K562 (cell line): ENCODE data around the gene PPFIA3. TPM values are rescaled to one million over a fixed set of nuclear protein-coding genes. Genes with fewer than 3 reads are reported as not detected.

ENCODE experiments used
- ATAC-seq: fragments of 200-7000 bp; cut with Tn5 transposase; 3 replicates; pipeline ENCODE4 v1.9.1; 2020; ENCODE audit warnings: moderate library complexity
- BruUV-seq: library from RNA; stranded (reverse); fragments of 400-500 nt; replicated peaks from 2 replicates; lab custom pipeline; 2021; lab: Mats Ljungman, UMichigan
- CTCF ChIA-PET: fragments of 300-600 bp; formaldehyde crosslinking; extraction: SDS; loops from one replicate; lab custom pipeline; 2021; ENCODE audit warnings: low intra/inter-chr PET ratio; lab: Yijun Ruan, JAX
- POLR2A ChIA-PET: fragments of 300-600, 350-650 bp; sonication (Branson Sonifier 250); formaldehyde crosslinking; extraction: SDS; loops from one replicate; lab custom pipeline; 2021; ENCODE audit warnings: antibody characterized with exemption, inconsistent platforms; lab: Yijun Ruan, JAX
- DNase-seq, 4 experiments: peaks; one replicate each; pipeline versions ENCODE4 v3.0.0 to v3.0.0-alpha.2; 2011 to 2018; ENCODE audit warnings: low spot score in 3 of 4, mixed read lengths in 3 of 4; ENCODE audit errors: extremely low read depth in 1 of 4
- FAIRE-seq: peaks from 2 replicates; lab custom pipeline; 2011; peaks lifted over from hg19 to GRCh38; lab: Jason Lieb, UNC
- H2AFZ ChIP-seq: 2 replicates; pipeline ENCODE4 v1.6.0; 2011; ENCODE audit warnings: low read depth, low read length, control low read depth, inconsistent platforms
- H3K27ac ChIP-seq: fragments of 200-600 bp; 3 replicates; pipeline ENCODE4 v1.8.0; 2011; ENCODE audit warnings: low read depth, mild to moderate bottlenecking, control low read depth, inconsistent platforms, low read length, moderate library complexity, mixed read lengths; ENCODE audit errors: extremely low read depth
- H3K27me3 ChIP-seq, 2 experiments: fragments of 300-600 bp in 1 of 2; 2 replicates in 1 of 2; 3 replicates in 1 of 2; pipeline versions ENCODE4 v1.6.0 to v1.8.0; 2011; ENCODE audit warnings: inconsistent platforms in 2 of 2, low read length in 2 of 2, mild to moderate bottlenecking in 1 of 2, mixed read lengths in 1 of 2, moderate library complexity in 1 of 2; ENCODE audit not compliant: control insufficient read depth in 2 of 2, insufficient read depth in 2 of 2
- H3K36me3 ChIP-seq: fragments of 300-600 bp; 3 replicates; pipeline ENCODE4 v1.8.0; 2011; ENCODE audit warnings: mild to moderate bottlenecking, low read length, inconsistent platforms; ENCODE audit not compliant: control insufficient read depth, insufficient read depth
- H3K4me1 ChIP-seq, 2 experiments: fragments of 200-600 bp in 1 of 2; replicated peaks in 1 of 2; 2 replicates in 1 of 2; 3 replicates in 1 of 2; pipeline versions ENCODE4 v1.5.1 to v1.8.0; 2011; ENCODE audit warnings: inconsistent platforms in 2 of 2, low read length in 2 of 2, mild to moderate bottlenecking in 1 of 2, mixed read lengths in 1 of 2, moderate library complexity in 1 of 2; ENCODE audit not compliant: control insufficient read depth in 2 of 2, insufficient read depth in 2 of 2
- H3K4me2 ChIP-seq: 2 replicates; pipeline ENCODE4 v1.6.1; 2011; ENCODE audit warnings: low read length, control low read depth, inconsistent platforms, mixed read lengths; ENCODE audit not compliant: insufficient read depth
- H3K4me3 ChIP-seq: fragments of 200-600 bp; sonication (generic), shearing (Covaris generic); 2 replicates; pipeline ENCODE4 v1.5.1; 2016; ENCODE audit warnings: control low read depth, inconsistent platforms
- H3K79me2 ChIP-seq: fragments of 200-600 bp; 3 replicates; pipeline ENCODE4 v1.8.0; 2011; ENCODE audit warnings: low read length, inconsistent platforms; ENCODE audit not compliant: control insufficient read depth, insufficient read depth
- H3K9ac ChIP-seq, 2 experiments: 2 replicates each; pipeline versions ENCODE4 v1.6.0 to v1.6.1; 2011; ENCODE audit warnings: low read depth in 2 of 2, low read length in 2 of 2, control low read depth in 1 of 2, inconsistent platforms in 1 of 2, mild to moderate bottlenecking in 1 of 2, mixed read lengths in 1 of 2; ENCODE audit not compliant: insufficient read depth in 1 of 2
- H3K9me1 ChIP-seq: one replicate; pipeline ENCODE4 v1.6.0; 2011; ENCODE audit warnings: inconsistent platforms, mild to moderate bottlenecking, low read length, moderate library complexity; ENCODE audit not compliant: control insufficient read depth, insufficient read depth
- H3K9me3 ChIP-seq: replicated peaks from 2 replicates; pipeline ENCODE4 v1.5.1; 2011; ENCODE audit warnings: low read depth, low read length, inconsistent platforms; ENCODE audit not compliant: control insufficient read depth, insufficient read depth
- H4K20me1 ChIP-seq: replicated peaks from 2 replicates; pipeline ENCODE4 v1.6.1; 2011; ENCODE audit warnings: low read length, inconsistent platforms, mixed read lengths; ENCODE audit not compliant: control insufficient read depth, insufficient read depth
- CBFA2T2 ChIP-seq: fragments of 450-650 bp; conservative IDR thresholded peaks from 2 replicates; pipeline ENCODE4 v1.6.1; 2017; ENCODE audit warnings: mild to moderate bottlenecking
- FOXA3 ChIP-seq, 2 experiments: fragments of 450-650 bp in 1 of 2; sonication (generic) in 1 of 2; formaldehyde crosslinking; IDR thresholded peaks in 1 of 2; conservative IDR thresholded peaks in 1 of 2; 2 replicates each; pipeline versions ENCODE4 v1.4.0 to v1.8.0; 2020 to 2022; ENCODE audit warnings: mild to moderate bottlenecking in 2 of 2, missing genetic modification reagents in 1 of 2
- HDAC1 ChIP-seq, 2 experiments: fragments of 450-650 bp; IDR thresholded peaks; 2 replicates each; pipeline ENCODE4 v1.6.1; 2016 to 2017; ENCODE audit warnings: inconsistent platforms in 1 of 2, mild to moderate bottlenecking in 1 of 2, moderate library complexity in 1 of 2
- NFRKB ChIP-seq: fragments of 450-650 bp; IDR thresholded peaks from 2 replicates; pipeline ENCODE4 v1.6.1; 2016; ENCODE audit warnings: low read depth
- SIRT6 ChIP-seq: IDR thresholded peaks from one replicate; pipeline ENCODE4 v1.6.1; 2012; ENCODE audit warnings: low read depth, mild to moderate bottlenecking, control low read depth, inconsistent platforms, low read length, moderate library complexity
- SREBF2 ChIP-seq: sonication (generic); formaldehyde crosslinking; IDR thresholded peaks from 2 replicates; pipeline ENCODE4 v1.4.0; 2020; ENCODE audit warnings: mild to moderate bottlenecking, missing genetic modification reagents
- TAF9B ChIP-seq: fragments of 450-650 bp; IDR thresholded peaks from 2 replicates; pipeline ENCODE4 v1.6.1; 2018; ENCODE audit warnings: mild to moderate bottlenecking; ENCODE audit not compliant: partially characterized antibody
- TEAD1 ChIP-seq, 2 experiments: fragments of 450-650 bp in 1 of 2; sonication (generic) in 1 of 2; formaldehyde crosslinking; IDR thresholded peaks; 2 replicates each; pipeline versions ENCODE4 v1.4.0 to v1.8.0; 2020 to 2022; ENCODE audit warnings: mild to moderate bottlenecking in 2 of 2, missing genetic modification reagents in 1 of 2
- ZNF212 ChIP-seq: fragments of 450-650 bp; formaldehyde crosslinking; IDR thresholded peaks from 2 replicates; pipeline ENCODE4 v1.4.0; 2020; ENCODE audit warnings: mild to moderate bottlenecking
- ZNF263 ChIP-seq: sonication (generic); formaldehyde crosslinking; IDR thresholded peaks from 2 replicates; pipeline ENCODE4 v1.8.0; 2022; ENCODE audit warnings: mild to moderate bottlenecking, missing genetic modification reagents, borderline replicate concordance
- ZNF384 ChIP-seq: IDR thresholded peaks from 2 replicates; pipeline ENCODE4 v1.6.1; 2012; ENCODE audit warnings: low read depth, low read length, improper control_type of control experiment
- ZNF707 ChIP-seq: fragments of 250-450 bp; sonication (Bioruptor Pico); conservative IDR thresholded peaks from 2 replicates; pipeline ENCODE4 v1.8.0; 2022; ENCODE audit warnings: inconsistent platforms, mild to moderate bottlenecking, moderate library complexity
- WGBS: fragments of 100-300 bp; shearing (Covaris generic); methylation state at CpG from one replicate; pipeline ENCODE4 v1.1.6; 2016; ENCODE audit warnings: low coverage, mixed read lengths; ENCODE audit not compliant: insufficient coverage; ENCODE audit errors: missing lambda C conversion rate; 5-methylcytosine and 5-hydroxymethylcytosine counted together
- in situ Hi-C: fragments of 300-500 bp; cut with MboI; formaldehyde crosslinking; loops from 4 replicates; pipeline ENCODE4 v1.15.0; 2018; ENCODE audit warnings: inconsistent platforms, mixed read lengths
- intact Hi-C: fragments of 100-400 bp; cut with micrococcal nuclease; formaldehyde crosslinking; loops from 2 replicates; pipeline ENCODE4 v1.14.2; 2022
- polyA plus RNA-seq, 8 experiments: library from polyadenylated mRNA; depleted of rRNA in 4 of 8; stranded (reverse) in 5 of 8; unstranded in 3 of 8; fragments of >200 nt; fragmentation: Nextera tagmentation in 2 of 8; fragmentation: Illumina TruSeq in 1 of 8; extraction: Ambion mirVana in 2 of 8; extraction: Trizol in 1 of 8; gene quantifications; 2 replicates each; pipeline versions ENCODE4 v1.2.1 to v1.2.3, GENCODE V29; 2011 to 2014; ENCODE audit warnings: inconsistent platforms in 1 of 8, missing spikeins in 1 of 8
- total RNA-seq, 7 experiments: library from RNA; depleted of rRNA in 6 of 7; stranded (reverse); fragments of >200 nt in 6 of 7; fragmentation: Illumina TruSeq in 2 of 7; extraction: Trizol in 2 of 7; gene quantifications; 2 replicates each; pipeline versions ENCODE4 v1.2.1 to v1.2.3, GENCODE V29; 2011 to 2021; ENCODE audit warnings: low replicate concordance in 1 of 7
- TF ChIP-seq, protein P1 (sequence below): fragments of 450-650 bp; formaldehyde crosslinking; IDR thresholded peaks from 2 replicates; pipeline ENCODE4 v1.4.0; 2020; ENCODE audit warnings: mild to moderate bottlenecking
- TF ChIP-seq, protein P2 (sequence below): fragments of 450-650 bp; IDR thresholded peaks from 2 replicates; pipeline ENCODE4 v1.6.1; 2016
- TF ChIP-seq, protein P3 (sequence below), 3 experiments: fragments of 200-800 bp in 1 of 3; sonication (Bioruptor generic) in 1 of 3; sonication (generic) in 1 of 3; formaldehyde crosslinking in 1 of 3; IDR thresholded peaks; 2 replicates each; pipeline versions ENCODE4 v1.6.1 to v1.8.0; 2016 to 2022; ENCODE audit warnings: mild to moderate bottlenecking in 2 of 3, missing compliant biosample characterization in 2 of 3, missing genetic modification characterization in 2 of 3, missing genetic modification reagents in 1 of 3

The PPFIA3 gene
- total and polyA plus RNA-seq, 9 of the 15 experiments (the other 6 are each of a cell fraction or from before 2014, with no cell fraction given) = 0.10 to 53.0 (median 17.6) TPM

DNA sequence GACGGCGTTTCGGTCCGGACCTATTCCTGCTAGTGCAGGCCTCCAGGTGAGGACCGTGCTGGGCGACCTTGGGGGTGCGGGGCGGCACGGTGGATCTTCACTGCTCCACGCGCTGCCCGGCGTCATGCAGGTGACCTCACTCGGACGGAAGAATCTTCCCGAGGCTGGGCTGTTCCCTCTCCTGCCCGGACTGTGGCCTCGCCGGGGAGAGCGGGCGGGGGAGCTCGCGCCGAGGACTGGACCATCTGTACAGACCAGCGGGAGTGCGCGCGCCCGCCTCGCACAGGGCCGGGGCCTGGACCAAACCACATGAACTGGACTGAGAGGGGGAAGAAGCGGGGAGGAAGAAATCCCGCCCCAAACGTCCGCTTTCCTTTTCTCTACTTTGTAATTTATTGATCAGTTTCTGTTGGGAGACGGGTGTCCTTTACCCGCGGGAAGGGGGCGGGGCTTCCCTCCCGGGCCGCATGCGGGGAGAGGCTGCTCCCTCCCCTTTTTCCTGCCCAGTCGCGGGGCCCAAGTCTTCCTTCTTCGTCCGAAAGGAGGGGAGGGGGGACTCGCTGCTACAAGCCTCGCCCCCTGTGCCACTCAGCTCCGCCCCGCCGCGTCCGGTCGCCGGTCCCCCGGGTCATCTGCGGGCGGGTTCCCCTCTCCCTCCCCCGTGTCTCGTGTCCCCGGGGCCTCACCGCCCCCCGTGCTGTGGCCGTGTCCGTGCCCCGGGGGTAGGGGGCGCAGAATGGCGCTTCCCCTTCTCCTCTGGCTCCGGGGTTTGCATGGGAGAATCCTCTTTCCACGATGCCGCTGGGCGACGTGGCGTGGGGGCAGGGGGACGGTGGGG is 31.0 kb downstream of the PPFIA3 start (continued):
- TF ChIP-seq, protein P1, sequence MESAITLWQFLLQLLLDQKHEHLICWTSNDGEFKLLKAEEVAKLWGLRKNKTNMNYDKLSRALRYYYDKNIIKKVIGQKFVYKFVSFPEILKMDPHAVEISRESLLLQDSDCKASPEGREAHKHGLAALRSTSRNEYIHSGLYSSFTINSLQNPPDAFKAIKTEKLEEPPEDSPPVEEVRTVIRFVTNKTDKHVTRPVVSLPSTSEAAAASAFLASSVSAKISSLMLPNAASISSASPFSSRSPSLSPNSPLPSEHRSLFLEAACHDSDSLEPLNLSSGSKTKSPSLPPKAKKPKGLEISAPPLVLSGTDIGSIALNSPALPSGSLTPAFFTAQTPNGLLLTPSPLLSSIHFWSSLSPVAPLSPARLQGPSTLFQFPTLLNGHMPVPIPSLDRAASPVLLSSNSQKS (CRISPR knock-in tag) = no peak
- TF ChIP-seq, protein P2, sequence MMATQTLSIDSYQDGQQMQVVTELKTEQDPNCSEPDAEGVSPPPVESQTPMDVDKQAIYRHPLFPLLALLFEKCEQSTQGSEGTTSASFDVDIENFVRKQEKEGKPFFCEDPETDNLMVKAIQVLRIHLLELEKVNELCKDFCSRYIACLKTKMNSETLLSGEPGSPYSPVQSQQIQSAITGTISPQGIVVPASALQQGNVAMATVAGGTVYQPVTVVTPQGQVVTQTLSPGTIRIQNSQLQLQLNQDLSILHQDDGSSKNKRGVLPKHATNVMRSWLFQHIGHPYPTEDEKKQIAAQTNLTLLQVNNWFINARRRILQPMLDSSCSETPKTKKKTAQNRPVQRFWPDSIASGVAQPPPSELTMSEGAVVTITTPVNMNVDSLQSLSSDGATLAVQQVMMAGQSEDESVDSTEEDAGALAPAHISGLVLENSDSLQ = peak; percentile 74
- no peak for TF ChIP-seq TAF9B
- no peak for TF ChIP-seq ZNF707 (CRISPR knock-in tag)
- TF ChIP-seq ZNF212 (CRISPR knock-in tag) = no peak
- TF ChIP-seq HDAC1 (IDR thresholded peaks at IDR 0.05) = peak in 1 of 2 experiments; percentile 64; a peak in 2 of 4 replicates
- TF ChIP-seq, all 486 proteins: peak for 114

- H3K4me3 ChIP-seq = peak overlapping the region; percentile 54
- ChIA-PET CTCF (no interaction called here), POLR2A (interaction anchor here (0.6 to 2.0 kb wide), 11 partner anchors 11 to 702 kb away, joined by 3 to 11 read pairs (median 3); partner anchors contain the start of gene LIN7B)
- DNase-seq (peak in 1 of 4 experiments; percentile 41), ATAC-seq (no peak), FAIRE-seq (no peak)
- H2AFZ ChIP-seq = peak overlapping the region; percentile 69
- no TSS peak for BruUV-seq
- H3K27me3 ChIP-seq = no peaks in the 10 kb centered on the region
- H3K36me3 ChIP-seq = no peaks in the 10 kb centered on the region
- peaks cover 44% of the 10 kb centered on the region; the same call in 2 of the 3 replicates for H3K79me2 ChIP-seq
- in situ Hi-C loops (no loop called here), intact Hi-C loops (loop anchor here (5.0 to 10.0 kb wide), 3 partner anchors 156 to 819 kb away; partner anchors contain the start of genes GYS1, RUVBL2 and SLC17A7)
- peaks cover 5% of the 10 kb centered on the region; the same call in 1 of the 2 replicates for H4K20me1 ChIP-seq
- peak overlapping the region; percentile 99 for H3K4me2 ChIP-seq
- peak overlapping the region; percentile 86 to 98 for H3K9ac ChIP-seq
- 0% methylated on average over 8 of the region's 16 CpGs for WGBS
- no peaks in the 10 kb centered on the region for H3K9me3 ChIP-seq
- H3K9me1 ChIP-seq = no peaks in the 10 kb centered on the region
- H3K27ac ChIP-seq = peak overlapping the region; percentile 89
- H3K4me1 ChIP-seq = peaks cover 46 to 90% of the 10 kb centered on the region in 2 experiments
- TF ChIP-seq SIRT6 (no peak), CBFA2T2 (no peak), SREBF2 (CRISPR knock-in tag) (0 out of 2 replicates have a peak, but pooled peaks have one; percentile 78), ZNF263 (0 out of 2 replicates have a peak, but pooled peaks have one; percentile 14), FOXA3 (CRISPR knock-in tag; conservative IDR thresholded peaks at IDR 0.05 in 1 of 2, IDR thresholded peaks at IDR 0.05 in 1 of 2) (0 out of 4 replicates have a peak, but pooled peaks of 1 of the 2 experiments have one; percentile 10), NFRKB (peak; percentile 31; the same call in 1 of the 2 replicates), TEAD1 (CRISPR knock-in tag; IDR thresholded peaks at IDR 0.05) (0 out of 4 replicates have a peak, but pooled peaks of 1 of the 2 experiments have one; percentile 6), ZNF384 (peak; percentile 49; the same call in 1 of the 2 replicates)
- TF ChIP-seq, protein P3, sequence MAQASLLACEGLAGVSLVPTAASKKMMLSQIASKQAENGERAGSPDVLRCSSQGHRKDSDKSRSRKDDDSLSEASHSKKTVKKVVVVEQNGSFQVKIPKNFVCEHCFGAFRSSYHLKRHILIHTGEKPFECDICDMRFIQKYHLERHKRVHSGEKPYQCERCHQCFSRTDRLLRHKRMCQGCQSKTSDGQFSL (CRISPR knock-in tag; IDR thresholded peaks at IDR 0.05) = peak; percentile 84
- TF ChIP-seq, protein P3 (tag; IDR thresholded peaks at IDR 0.05) = peak in 1 of 2 experiments; percentile 84; a peak in 2 of 4 replicates
Observed at GRCh38 chr19:49150944-49151243, 31.6 kb downstream of the PPFIA3 start.
